SH-SY5Y (cell line): ENCODE data around the gene MACROD2.

Experiments used
- GATA2 ChIP-seq: IDR thresholded peaks from 2 replicates; pipeline ENCODE4 v1.6.1; 2011; ENCODE audit warnings: mild to moderate bottlenecking, low read depth, low read length
- GATA3 ChIP-seq: IDR thresholded peaks from 2 replicates; pipeline ENCODE4 v1.6.1; 2011; ENCODE audit warnings: low read depth, mild to moderate bottlenecking, low read length, moderate library complexity

DNA sequence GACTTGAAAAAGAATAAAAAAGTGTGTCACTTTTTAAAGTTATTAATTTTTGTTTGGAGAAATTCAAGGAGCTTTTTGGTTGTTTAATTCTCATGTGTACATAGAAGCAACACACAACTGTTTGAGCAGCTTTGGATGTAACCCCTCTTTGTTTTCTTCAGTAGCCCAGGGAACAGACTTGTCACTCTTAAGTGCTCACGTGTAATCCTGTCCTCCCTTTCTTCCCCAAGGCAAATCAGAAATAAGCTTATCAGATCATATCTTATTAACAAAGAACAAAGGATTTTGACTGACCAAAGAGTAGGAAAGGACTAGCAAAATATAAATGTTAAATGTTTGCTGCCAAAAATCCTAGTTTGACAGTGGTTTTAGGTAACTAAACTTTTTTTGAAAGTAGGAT lies 349.4 kb downstream of the MACROD2 start:
- TF ChIP-seq GATA3: no peak
- TF ChIP-seq GATA2: no peak
